T-helper 2 cell (primary cell): Measurements from ENCODE around the gene MPC1L.

ENCODE experiments used
- DNase-seq, 5 experiments: peaks; one replicate each; pipeline versions ENCODE4 v3.0.0 to v3.0.0-alpha.2; 2012 to 2022

Gene MPC1L

GRCh38 chrX:40632199-40632598 is 9.0 kb downstream of the MPC1L start:
- no peak for DNase-seq

GRCh38 chrX:40637687-40638086 is 14.5 kb downstream of the MPC1L start:
- no peak for DNase-seq

- no peak for DNase-seq
These were observed 20.9 kb downstream of the MPC1L start for GRCh38 chrX:40644176-40644575.

- peak in 4 of 5 experiments; percentile 1 to 80 (median 40) for DNase-seq
These were observed 21.7 kb downstream of the MPC1L start for GRCh38 chrX:40644821-40645358.

GRCh38 chrX:40646489-40647306 is 23.5 kb downstream of the MPC1L start:
- peak in 3 of 5 experiments; percentile 7 to 41 (median 25) for DNase-seq

- DNase-seq, result peak; percentile 81 to 94 (median 88)
These were observed 24.3 kb downstream of the MPC1L start, which contains the start of gene CXorf38 for GRCh38 chrX:40647307-40648197. CXorf38 (minus strand) TSS chrX:40647561; CDS start chrX:40647520, 41 bp downstream.

- peak in 4 of 5 experiments; percentile 41 to 69 (median 54) for DNase-seq
These were observed 28.5 kb downstream of the MPC1L start for GRCh38 chrX:40651620-40652223.

GRCh38 chrX:40652664-40653063 is 29.4 kb downstream of the MPC1L start:
- no peak for DNase-seq

- no peak for DNase-seq
These were observed 30.3 kb downstream of the MPC1L start for GRCh38 chrX:40653535-40653934.

GRCh38 chrX:40660381-40660780 is 37.2 kb downstream of the MPC1L start:
- no peak for DNase-seq

- no peak for DNase-seq
These were observed 38.3 kb downstream of the MPC1L start for GRCh38 chrX:40661489-40661888.

GRCh38 chrX:40663078-40663740 is 40.0 kb downstream of the MPC1L start:
- DNase-seq, result peak in 2 of 5 experiments; percentile 20 to 40

- DNase-seq, result no peak
These were observed 40.8 kb downstream of the MPC1L start for GRCh38 chrX:40663880-40664630.

- no peak for DNase-seq
These were observed 47.9 kb downstream of the MPC1L start for GRCh38 chrX:40671126-40671525.
